ENCODE data around the gene USP17L10.
"Not testable (repeated sequence)": the region's sequence is repeated elsewhere in the genome, so short reads cannot be mapped to it uniquely, and the experiment has no call there.

The USP17L10 gene, protein sequence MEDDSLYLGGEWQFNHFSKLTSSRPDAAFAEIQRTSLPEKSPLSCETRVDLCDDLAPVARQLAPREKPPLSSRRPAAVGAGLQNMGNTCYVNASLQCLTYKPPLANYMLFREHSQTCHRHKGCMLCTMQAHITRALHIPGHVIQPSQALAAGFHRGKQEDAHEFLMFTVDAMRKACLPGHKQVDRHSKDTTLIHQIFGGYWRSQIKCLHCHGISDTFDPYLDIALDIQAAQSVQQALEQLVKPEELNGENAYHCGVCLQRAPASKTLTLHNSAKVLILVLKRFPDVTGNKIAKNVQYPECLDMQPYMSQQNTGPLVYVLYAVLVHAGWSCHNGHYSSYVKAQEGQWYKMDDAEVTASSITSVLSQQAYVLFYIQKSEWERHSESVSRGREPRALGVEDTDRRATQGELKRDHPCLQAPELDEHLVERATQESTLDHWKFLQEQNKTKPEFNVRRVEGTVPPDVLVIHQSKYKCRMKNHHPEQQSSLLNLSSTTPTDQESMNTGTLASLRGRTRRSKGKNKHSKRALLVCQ

DNA sequence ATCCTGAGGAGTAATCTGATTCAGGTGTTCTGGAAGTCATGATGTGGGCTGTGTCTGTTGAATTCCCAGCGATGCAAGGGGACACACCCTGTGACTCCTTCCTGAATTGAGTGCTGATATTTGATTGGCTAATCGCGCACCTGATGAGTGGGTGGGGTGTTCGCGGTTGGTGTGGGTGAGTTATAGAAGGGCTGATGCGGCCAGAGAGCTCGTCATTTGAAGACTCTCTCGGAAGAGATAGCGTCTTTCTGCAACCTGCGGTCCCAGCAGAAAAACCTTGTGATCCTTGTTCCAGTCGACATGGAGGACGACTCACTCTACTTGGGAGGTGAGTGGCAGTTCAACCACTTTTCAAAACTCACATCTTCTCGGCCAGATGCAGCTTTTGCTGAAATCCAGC is at the start of gene USP17L10:
Gene USP17L10 (plus strand): TSS at position 301 of the 400 bp plus-strand sequence. CDS start 0 bp downstream, at position 301.
- DNase-seq (ENCODE audit: low read depth), result not testable (repeated sequence)

DNA sequence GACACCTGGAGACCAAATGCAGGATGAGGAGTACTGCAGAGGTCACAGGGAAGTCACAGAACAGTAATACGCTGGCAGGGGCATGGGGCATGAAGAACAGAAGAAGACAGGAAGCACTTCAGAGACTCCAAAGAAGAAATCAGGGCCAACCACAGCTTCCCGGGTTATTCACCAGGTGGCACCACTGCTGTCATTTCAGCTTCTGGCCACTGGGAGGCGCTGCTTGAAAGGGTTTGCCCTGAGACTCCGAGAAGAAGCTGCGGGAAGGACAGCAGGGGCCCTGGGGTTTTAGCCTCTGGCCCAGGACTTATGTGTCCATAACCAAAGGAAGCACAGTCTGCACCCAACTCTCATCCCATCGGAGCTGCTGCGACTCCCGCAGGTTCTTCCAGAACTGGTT is 44.5 kb upstream of the USP17L10 start:
- not testable (repeated sequence) for DNase-seq (ENCODE audit: low read depth)

DNA sequence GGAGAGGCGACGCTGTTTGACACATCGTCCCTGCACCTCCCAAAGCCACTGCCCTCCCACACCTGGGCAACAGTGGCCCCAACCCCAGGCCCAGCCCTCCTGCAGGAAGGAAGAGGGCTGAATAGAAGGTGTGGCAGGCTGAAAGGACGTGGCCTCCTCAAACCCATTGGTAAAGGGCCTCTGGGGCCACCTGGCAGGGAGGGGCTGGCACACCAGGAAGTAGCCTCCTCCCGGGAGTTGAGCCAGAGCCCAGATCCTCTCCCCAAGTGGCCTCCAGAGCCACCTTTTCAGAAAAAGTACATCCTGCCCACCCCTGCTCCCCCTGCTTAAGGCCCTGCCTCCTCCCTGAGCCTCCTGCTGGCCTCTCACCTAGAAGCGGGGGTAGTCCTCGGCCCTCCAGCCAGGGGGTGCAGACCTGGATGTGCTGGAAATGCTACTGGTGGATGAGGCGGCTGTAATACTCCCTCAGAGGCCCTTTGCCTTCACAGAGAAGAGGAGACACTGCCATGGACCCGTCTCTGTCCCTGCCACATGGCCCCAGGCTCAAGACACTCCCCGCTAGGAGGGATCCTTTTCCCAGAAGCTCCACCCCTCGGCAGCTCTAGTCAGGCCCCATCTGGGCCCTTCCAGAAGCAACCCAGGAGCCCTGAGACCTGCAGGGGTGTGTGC is 40.5 kb upstream of the USP17L10 start, which contains the start of gene FAM90A26:
Gene FAM90A26 (plus strand): TSS at position 619 of the 669 bp plus-strand sequence. CDS start 2,764 bp downstream, outside the sequence.
- not testable (repeated sequence) for DNase-seq (ENCODE audit: low read depth)

DNA sequence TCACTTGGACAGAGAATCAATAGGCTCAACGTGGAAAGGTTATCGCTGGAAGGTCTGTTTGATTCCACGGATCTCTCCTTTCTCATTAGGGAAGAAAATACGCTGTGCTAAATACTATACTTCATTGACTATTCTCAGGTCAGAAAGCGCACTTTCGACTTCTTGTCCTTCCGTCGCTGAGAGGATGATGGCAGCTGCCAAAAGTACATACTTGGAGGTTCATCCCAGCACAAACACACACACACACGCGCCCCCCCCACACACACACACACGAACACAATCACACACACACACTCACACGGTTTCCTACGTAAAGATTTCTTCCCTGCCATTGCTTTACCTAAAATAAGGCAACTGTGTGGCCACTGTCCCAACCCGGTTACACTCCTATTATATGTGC is 4.2 kb downstream of the USP17L10 start:
- DNase-seq (ENCODE audit: low read depth), result not testable (repeated sequence)

DNA sequence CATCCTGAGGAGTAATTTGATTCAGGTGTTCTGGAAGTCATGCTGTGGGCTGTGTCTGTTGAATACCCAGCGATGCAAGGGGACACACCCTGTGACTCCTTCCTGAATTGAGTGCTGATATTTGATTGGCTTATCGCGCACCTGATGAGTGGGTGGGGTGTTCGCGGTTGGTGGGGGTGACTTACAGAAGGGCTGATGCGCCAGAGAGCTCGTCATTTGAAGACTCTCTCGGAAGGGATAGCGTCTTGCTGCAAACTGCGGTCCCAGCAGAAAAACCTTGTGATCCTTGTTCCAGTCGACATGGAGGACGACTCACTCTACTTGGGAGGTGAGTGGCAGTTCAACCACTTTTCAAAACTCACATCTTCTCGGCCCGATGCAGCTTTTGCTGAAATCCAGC is 4.6 kb downstream of the USP17L10 start, which contains the start of gene USP17L11:
Gene USP17L11 (plus strand): TSS at position 301 of the 400 bp plus-strand sequence. CDS start 0 bp downstream, at position 301.
- not testable (repeated sequence) for DNase-seq (ENCODE audit: low read depth)

DNA sequence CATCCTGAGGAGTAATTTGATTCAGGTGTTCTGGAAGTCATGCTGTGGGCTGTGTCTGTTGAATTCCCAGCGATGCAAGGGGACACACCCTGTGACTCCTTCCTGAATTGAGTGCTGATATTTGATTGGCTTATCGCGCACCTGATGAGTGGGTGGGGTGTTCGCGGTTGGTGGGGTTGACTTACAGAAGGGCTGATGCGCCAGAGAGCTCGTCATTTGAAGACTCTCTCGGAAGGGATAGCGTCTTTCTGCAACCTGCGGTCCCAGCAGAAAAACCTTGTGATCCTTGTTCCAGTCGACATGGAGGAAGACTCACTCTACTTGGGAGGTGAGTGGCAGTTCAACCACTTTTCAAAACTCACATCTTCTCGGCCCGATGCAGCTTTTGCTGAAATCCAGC is 9.4 kb downstream of the USP17L10 start, which contains the start of gene USP17L12:
Gene USP17L12 (plus strand): TSS at position 301 of the 400 bp plus-strand sequence. CDS start 0 bp downstream, at position 301.
- DNase-seq (ENCODE audit: low read depth), result not testable (repeated sequence)

DNA sequence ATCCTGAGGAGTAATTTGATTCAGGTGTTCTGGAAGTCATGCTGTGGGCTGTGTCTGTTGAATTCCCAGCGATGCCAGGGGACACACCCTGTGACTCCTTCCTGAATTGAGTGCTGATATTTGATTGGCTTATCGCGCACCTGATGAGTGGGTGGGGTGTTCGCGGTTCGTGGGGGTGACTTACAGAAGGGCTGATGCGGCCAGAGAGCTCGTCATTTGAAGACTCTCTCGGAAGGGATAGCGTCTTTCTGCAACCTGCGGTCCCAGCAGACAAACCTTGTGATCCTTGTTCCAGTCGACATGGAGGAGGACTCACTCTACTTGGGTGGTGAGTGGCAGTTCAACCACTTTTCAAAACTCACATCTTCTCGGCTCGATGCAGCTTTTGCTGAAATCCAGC is 14.1 kb downstream of the USP17L10 start, which contains the start of gene USP17L13:
Gene USP17L13 (plus strand): TSS at position 301 of the 400 bp plus-strand sequence. CDS start 0 bp downstream, at position 301.
- DNase-seq (ENCODE audit: low read depth), result not testable (repeated sequence)

DNA sequence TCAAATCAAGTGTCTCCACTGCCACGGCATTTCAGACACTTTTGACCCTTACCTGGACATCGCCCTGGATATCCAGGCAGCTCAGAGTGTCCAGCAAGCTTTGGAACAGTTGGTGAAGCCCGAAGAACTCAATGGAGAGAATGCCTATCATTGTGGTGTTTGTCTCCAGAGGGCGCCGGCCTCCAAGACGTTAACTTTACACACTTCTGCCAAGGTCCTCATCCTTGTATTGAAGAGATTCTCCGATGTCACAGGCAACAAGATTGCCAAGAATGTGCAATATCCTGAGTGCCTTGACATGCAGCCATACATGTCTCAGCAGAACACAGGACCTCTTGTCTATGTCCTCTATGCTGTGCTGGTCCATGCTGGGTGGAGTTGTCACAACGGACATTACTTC is 19.8 kb downstream of the USP17L10 start:
- not testable (repeated sequence) for DNase-seq (ENCODE audit: low read depth)

DNA sequence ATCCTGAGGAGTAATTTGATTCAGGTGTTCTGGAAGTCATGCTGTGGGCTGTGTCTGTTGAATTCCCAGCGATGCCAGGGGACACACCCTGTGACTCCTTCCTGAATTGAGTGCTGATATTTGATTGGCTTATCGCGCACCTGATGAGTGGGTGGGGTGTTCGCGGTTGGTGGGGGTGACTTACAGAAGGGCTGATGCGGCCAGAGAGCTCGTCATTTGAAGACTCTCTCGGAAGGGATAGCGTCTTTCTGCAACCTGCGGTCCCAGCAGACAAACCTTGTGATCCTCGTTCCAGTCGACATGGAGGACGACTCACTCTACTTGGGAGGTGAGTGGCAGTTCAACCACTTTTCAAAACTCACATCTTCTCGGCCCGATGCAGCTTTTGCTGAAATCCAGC is 23.6 kb downstream of the USP17L10 start, which contains the start of gene USP17L15:
Gene USP17L15 (plus strand): TSS at position 301 of the 400 bp plus-strand sequence. CDS start 0 bp downstream, at position 301.
- DNase-seq (ENCODE audit: low read depth), result not testable (repeated sequence)

DNA sequence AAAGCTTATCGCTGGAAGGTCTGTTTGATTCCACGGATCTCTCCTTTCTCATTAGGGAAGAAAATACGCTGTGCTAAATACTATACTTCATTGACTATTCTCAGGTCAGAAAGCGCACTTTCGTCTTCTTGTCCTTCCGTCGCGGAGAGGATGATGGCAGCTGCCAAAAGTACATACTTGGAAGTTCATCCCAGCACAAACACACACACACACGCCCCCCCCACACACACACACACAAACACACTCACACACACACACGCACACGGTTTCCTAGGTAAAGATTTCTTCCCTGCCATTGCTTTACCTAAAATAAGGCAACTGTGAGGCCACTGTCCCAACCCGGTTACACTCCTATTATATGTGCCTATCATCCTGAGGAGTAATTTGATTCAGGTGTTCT is 28.0 kb downstream of the USP17L10 start:
- not testable (repeated sequence) for DNase-seq (ENCODE audit: low read depth)

DNA sequence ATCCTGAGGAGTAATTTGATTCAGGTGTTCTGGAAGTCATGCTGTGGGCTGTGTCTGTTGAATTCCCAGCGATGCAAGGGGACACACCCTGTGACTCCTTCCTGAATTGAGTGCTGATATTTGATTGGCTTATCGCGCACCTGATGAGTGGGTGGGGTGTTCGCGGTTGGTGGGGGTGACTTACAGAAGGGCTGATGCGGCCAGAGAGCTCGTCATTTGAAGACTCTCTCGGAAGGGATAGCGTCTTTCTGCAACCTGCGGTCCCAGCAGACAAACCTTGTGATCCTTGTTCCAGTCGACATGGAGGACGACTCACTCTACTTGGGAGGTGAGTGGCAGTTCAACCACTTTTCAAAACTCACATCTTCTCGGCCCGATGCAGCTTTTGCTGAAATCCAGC is 33.1 kb downstream of the USP17L10 start, which contains the start of gene USP17L17:
Gene USP17L17 (plus strand): TSS at position 301 of the 400 bp plus-strand sequence. CDS start 0 bp downstream, at position 301.
- not testable (repeated sequence) for DNase-seq (ENCODE audit: low read depth)

DNA sequence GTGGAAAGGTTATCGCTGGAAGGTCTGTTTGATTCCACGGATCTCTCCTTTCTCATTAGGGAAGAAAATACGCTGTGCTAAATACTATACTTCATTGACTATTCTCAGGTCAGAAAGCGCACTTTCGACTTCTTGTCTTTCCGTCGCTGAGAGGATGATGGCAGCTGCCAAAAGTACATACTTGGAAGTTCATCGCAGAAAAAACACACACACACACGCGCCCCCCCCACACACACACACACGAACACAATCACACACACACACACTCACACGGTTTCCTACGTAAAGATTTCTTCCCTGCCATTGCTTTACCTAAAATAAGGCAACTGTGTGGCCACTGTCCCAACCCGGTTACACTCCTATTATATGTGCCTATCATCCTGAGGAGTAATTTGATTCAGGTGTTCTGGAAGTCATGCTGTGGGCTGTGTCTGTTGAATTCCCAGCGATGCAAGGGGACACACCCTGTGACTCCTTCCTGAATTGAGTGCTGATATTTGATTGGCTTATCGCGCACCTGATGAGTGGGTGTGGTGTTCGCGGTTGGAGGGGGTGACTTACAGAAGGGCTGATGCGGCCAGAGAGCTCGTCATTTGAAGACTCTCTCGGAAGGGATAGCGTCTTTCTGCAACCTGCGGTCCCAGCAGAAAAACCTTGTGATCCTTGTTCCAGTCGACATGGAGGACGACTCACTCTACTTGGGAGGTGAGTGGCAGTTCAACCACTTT is 37.7 kb downstream of the USP17L10 start, which contains the start of gene USP17L18:
Gene USP17L18 (plus strand): TSS at position 678 of the 728 bp plus-strand sequence. CDS start 0 bp downstream, at position 678.
- DNase-seq (ENCODE audit: low read depth), result not testable (repeated sequence)

DNA sequence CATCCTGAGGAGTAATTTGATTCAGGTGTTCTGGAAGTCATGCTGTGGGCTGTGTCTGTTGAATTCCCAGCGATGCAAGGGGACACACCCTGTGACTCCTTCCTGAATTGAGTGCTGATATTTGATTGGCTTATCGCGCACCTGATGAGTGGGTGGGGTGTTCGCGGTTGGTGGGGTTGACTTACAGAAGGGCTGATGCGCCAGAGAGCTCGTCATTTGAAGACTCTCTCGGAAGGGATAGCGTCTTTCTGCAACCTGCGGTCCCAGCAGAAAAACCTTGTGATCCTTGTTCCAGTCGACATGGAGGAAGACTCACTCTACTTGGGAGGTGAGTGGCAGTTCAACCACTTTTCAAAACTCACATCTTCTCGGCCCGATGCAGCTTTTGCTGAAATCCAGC is 42.6 kb downstream of the USP17L10 start, which contains the start of gene USP17L19:
Gene USP17L19 (plus strand): TSS at position 301 of the 400 bp plus-strand sequence. CDS start 0 bp downstream, at position 301.
- not testable (repeated sequence) for DNase-seq (ENCODE audit: low read depth)

DNA sequence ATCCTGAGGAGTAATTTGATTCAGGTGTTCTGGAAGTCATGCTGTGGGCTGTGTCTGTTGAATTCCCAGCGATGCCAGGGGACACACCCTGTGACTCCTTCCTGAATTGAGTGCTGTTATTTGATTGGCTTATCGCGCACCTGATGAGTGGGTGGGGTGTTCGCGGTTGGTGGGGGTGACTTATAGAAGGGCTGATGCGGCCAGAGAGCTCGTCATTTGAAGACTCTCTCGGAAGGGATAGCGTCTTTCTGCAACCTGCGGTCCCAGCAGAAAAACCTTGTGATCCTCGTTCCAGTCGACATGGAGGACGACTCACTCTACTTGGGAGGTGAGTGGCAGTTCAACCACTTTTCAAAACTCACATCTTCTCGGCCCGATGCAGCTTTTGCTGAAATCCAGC is 47.4 kb downstream of the USP17L10 start, which contains the start of gene USP17L20:
Gene USP17L20 (plus strand): TSS at position 301 of the 400 bp plus-strand sequence. CDS start 0 bp downstream, at position 301.
- not testable (repeated sequence) for DNase-seq (ENCODE audit: low read depth)
